GM06990 (cell line): ENCODE results near the gene CDPF1.

Source experiments
- DNase-seq: peaks from one replicate; pipeline ENCODE4 v3.0.0-alpha.2; 2011; ENCODE audit not compliant: insufficient read length; ENCODE audit errors: extremely low read depth
- H3K27me3 ChIP-seq: replicated peaks from 2 replicates; pipeline ENCODE4 v1.6.0; 2011; ENCODE audit warnings: low read length; ENCODE audit not compliant: control insufficient read depth, insufficient read depth
- H3K36me3 ChIP-seq: 2 replicates; pipeline ENCODE4 v1.5.1; 2011; ENCODE audit warnings: low read length; ENCODE audit not compliant: control insufficient read depth, insufficient read depth
- H3K4me3 ChIP-seq: replicated peaks from 2 replicates; pipeline ENCODE4 v1.5.1; 2011; ENCODE audit warnings: low read depth, mild to moderate bottlenecking, control low read depth, low read length
- TF ChIP-seq, protein P1 (sequence below): IDR thresholded peaks from 2 replicates; pipeline ENCODE4 v1.5.1; 2011; ENCODE audit warnings: low read length, control low read depth, mild to moderate bottlenecking, inconsistent platforms; ENCODE audit not compliant: insufficient read depth, poor library complexity, severe bottlenecking

Gene CDPF1

DNA sequence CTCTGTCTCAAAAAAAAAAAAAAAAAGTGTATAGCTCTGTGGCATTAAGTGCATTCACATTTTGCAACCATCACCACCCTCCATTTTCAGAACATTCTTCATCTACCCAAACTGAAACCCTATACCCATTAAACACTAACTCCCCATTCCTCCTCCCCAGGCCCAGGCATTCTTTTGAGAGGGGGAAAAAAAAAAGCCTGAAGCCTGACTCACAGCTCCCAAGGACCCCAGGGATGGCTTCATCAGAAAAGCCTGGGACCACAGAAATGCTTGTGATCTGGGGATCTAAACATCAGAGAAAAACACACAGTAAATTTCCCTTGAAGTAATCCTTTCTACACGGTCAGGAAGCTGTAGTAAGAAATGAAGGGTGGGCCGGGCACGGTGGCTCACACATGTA, 35.9 kb upstream of the CDPF1 start:
- TF ChIP-seq, protein P1, sequence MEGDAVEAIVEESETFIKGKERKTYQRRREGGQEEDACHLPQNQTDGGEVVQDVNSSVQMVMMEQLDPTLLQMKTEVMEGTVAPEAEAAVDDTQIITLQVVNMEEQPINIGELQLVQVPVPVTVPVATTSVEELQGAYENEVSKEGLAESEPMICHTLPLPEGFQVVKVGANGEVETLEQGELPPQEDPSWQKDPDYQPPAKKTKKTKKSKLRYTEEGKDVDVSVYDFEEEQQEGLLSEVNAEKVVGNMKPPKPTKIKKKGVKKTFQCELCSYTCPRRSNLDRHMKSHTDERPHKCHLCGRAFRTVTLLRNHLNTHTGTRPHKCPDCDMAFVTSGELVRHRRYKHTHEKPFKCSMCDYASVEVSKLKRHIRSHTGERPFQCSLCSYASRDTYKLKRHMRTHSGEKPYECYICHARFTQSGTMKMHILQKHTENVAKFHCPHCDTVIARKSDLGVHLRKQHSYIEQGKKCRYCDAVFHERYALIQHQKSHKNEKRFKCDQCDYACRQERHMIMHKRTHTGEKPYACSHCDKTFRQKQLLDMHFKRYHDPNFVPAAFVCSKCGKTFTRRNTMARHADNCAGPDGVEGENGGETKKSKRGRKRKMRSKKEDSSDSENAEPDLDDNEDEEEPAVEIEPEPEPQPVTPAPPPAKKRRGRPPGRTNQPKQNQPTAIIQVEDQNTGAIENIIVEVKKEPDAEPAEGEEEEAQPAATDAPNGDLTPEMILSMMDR: no peak
- H3K36me3 ChIP-seq: peaks cover 22% of the 10 kb centered on the region
- DNase-seq: no peak

DNA sequence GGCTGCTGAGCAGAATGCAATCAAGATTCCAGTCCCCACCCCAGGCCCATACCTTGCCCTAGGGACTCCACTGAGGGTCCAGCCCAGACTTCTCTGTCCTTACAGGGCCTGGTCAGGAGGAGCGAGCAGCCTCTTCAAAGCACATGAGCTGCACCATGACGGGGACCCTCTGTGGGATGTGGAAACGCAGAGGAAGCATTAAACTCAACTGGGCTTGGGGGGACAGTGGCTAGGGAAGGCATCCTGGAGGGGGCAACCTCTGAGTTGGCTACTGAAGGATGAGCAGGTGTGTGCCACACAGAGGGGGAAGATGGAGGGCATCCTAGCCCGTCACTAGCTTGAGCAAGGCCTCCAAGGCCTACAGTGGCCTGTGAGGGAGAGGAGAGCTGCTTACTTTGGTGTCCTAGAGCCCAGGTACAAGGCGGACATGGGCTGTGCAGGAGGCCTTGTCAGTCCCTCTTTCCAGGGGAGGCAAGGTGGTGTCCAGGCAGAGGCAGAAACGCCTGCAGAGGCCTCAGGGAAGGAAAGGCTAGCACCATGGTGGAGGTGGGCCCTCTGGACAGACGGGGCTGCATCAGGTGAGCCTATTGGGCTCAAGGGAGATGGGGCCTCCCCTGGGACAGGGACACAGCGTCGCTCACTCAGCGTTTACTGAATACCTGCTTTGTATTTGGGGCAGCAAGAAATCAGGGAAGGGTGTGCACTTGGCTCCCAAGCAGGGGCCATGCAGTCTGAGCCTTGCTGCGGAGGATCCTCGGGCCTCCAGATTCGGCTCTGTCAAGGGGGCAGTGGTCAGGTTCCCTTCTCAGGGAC, 32.0 kb upstream of the CDPF1 start:
- no peaks in the 10 kb centered on the region for H3K27me3 ChIP-seq
- TF ChIP-seq, protein P1: no peak
- peaks cover 33% of the 10 kb centered on the region for H3K36me3 ChIP-seq
- DNase-seq: no peak
- no peak overlapping the region for H3K4me3 ChIP-seq

More for the DNA sequence above, 35.9 kb upstream of the CDPF1 start:
- Histone ChIP-seq H3K27me3 (no peaks in the 10 kb centered on the region), H3K4me3 (no peak overlapping the region)

DNA sequence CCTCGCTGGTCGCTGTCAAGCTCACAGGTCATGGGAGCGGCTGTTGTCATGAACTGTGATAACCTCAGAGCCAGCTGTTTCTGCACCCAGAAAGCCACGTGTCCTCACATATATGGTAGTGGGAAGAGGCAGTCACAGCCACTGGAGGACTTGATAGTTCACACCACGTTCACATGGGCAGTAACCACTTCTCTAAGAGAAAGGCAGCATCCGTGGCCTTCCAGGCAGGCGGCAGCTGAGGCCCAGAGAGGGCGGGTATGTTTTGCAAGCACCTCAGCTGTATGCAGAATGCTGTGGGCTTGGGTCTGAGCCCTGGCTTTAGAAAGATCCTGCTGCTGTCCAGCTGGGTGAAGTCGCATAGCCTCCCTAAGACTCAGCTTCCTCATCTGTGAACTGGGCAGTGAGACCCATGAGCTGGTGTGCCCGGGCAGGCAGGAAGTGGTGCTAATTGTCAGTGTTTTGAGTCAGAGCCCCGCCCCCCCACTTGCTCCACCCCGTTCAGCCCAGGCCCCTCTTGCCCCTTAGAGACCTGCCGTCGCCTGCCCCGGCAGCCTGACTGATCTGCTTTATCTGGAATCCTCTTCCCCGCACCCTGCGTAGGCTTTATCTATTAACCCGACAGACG, 31.0 kb upstream of the CDPF1 start:
- no peak for DNase-seq
- H3K27me3 ChIP-seq: no peaks in the 10 kb centered on the region
- peaks cover 31% of the 10 kb centered on the region for H3K36me3 ChIP-seq
- TF ChIP-seq, protein P1: no peak
- H3K4me3 ChIP-seq: no peak overlapping the region

DNA sequence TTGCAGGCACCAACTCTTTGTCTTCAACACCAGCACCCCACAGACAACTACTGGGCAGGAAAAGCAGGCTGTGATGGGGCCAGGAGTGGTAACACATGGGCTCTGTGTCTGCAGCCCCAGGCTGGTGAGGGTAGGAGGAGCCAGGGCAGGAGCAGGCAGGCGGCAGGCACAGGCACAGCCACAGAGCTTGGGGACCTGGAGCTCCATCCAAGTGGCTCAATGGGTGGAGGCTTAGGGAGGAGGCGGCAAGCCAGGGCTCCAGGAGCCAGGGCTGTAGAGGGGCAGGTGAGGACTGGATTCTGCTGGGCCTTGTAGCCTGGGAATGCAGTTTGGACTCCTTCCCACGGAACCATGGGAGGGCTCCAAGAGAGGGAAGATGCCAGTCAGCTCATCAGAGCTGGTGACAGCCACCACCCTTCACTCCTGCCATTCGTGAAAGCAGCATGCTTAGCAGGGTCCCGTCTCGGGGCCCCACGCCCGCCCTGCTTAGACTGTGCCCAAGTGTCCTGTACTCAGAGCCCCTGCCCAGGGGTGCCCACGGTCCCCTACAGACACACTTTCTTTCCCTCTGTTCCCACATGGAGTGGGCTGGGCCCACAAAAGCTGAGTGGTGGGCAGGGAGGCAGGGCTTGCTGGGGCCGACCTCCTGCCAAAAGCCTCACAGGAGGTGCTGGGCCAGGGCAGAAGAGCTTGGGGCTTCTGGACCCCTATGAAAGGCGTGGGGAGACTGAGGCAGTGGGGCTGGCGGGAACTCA, 30.1 kb upstream of the CDPF1 start:
- no peak overlapping the region for H3K4me3 ChIP-seq
- H3K36me3 ChIP-seq: peaks cover 30% of the 10 kb centered on the region
- no peaks in the 10 kb centered on the region for H3K27me3 ChIP-seq
- no peak for DNase-seq
- TF ChIP-seq, protein P1: no peak

DNA sequence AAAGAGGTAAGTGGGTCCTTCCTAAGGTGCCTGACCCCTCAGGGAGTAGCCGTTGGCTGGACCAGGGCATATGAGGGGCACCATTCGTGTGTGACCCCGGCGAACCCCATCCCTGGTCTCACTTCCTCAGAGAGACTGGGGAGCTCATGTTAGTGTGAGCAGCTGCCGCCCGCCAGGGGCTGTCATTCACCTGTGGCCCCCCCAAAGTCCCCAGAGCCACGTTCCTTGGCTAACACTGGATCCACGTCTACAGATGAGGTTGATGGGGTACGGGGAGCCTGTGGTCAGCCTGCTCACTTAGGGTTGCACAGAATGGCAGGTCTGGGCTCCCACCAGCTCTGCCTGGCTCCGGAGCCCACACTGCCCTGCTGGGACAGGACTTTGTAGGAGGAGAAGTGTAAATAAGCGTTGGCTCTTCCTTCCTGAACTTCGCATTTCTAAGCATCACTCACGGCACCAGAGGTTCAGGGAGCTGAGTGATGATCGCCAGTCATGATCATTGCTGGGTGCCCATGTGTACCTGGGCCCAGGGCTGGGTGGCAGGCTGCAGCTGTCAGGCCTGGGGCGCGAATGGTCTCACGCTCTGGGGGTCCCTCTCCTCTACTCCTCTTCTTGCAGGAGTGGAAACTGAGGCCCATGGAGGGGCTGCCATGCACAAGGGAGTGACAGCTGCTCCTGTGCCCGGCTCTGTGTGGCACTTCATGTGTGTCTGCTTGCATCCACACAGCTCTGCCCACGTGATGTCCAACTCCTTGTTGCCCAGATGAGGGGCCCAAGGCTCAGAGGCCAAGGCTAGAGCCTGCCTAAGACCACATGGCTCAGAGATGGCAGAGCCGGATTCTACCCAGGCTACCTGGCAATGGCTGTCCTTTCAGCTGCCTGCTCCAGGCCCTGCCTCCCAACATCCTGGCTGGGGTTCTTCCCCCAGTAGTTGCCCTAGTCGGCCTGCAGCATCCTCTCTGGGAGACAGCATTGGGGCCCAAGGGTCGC, 28.9 kb upstream of the CDPF1 start:
- no peak overlapping the region for H3K4me3 ChIP-seq
- DNase-seq: no peak
- no peaks in the 10 kb centered on the region for H3K27me3 ChIP-seq
- peaks cover 24% of the 10 kb centered on the region for H3K36me3 ChIP-seq
- TF ChIP-seq, protein P1: no peak
